NAMALWA (cell line): Measurements from ENCODE around the gene QSOX1.

Experiments used
- DNase-seq: peaks from one replicate; pipeline ENCODE4 v3.0.0-alpha.2; 2015; ENCODE audit warnings: low spot score

Gene QSOX1

GRCh38 chr1:180145446-180145845 lies 9.2 kb upstream of the QSOX1 start:
- no peak for DNase-seq

- no peak for DNase-seq
Observed at GRCh38 chr1:180150982-180151381, 3.7 kb upstream of the QSOX1 start.

DNA sequence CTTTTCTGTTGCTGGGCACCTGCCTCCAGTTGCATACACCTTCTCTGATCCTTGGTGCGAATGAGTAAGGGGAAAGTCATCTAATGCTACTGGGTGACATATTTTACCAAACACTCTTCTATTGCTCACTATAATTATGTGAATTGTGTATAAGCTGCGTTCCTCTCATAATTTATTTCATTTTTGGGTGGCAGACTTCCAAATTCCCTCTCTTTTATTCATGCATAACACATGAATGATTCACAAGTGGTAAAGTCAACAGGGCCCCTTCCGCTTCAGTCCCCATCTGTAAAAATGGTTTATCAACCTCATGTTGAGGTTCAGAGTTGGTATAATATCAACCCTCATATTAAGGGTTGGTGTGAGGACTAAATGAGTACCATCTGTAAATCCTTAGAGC lies 3.2 kb upstream of the QSOX1 start:
- no peak for DNase-seq

DNA sequence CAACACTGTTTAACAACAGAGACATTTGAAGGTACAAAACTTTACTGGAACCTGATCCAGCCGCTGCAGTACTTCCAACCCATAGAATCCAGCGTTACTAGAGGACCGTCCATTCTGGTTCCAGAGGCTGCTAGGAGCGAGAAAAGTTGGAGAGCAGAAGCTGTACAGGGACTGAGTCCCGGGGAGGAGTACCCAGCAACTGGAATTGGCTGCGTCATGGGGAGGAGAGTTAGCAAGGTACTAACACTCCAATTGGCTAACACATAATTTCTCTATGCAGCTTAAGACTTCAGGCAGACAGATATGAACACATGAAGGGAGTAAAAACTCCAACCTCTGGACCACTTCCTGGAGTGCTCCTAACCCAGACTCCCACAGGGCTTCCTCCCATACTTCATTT lies 2.1 kb upstream of the QSOX1 start:
- DNase-seq, result no peak

- DNase-seq, result no peak
Observed at GRCh38 chr1:180153032-180153431, 1.6 kb upstream of the QSOX1 start.

DNA sequence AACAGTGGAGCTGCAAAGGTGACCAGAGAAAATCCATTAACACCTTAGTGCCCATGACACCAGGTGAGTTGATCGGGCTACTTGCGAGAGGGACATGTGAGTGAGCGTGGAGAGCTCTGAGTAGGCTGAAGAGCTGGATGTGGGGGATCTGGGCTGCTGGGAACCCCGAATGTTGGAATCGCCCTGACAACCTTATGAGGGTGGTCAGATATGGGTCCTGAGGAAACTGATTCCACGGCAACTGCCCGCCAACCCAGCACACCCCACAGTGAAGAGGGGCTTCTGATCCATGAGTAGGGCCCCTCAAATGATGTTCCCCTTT lies 705 bp upstream of the QSOX1 start:
- no peak for DNase-seq

DNA sequence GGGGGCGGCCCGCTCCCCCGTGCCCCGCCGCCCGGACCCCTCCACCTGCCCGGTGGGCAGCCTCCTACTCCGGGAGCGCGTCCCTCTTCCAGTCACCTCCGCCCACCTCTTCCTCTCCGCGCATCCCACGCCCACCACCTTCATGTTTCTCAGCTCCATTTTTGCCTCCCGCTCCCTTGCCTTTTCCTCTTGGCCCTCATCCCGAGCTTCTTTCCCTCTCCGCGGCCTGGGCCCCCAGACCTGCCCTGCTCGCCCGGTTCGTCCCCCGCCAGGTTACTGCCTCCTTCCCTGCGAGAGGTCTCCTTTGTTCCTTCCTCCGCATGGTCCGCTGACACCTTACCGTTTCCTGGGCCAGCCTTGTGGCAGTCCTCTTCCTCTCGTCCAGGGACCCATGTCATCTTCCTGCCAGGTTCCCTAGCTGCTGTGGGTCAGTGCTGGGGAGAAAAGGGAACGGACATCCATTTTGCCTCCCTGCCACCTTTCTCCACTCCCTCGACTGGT lies 563 bp downstream of the QSOX1 start:
- DNase-seq, result peak; percentile 21

DNA sequence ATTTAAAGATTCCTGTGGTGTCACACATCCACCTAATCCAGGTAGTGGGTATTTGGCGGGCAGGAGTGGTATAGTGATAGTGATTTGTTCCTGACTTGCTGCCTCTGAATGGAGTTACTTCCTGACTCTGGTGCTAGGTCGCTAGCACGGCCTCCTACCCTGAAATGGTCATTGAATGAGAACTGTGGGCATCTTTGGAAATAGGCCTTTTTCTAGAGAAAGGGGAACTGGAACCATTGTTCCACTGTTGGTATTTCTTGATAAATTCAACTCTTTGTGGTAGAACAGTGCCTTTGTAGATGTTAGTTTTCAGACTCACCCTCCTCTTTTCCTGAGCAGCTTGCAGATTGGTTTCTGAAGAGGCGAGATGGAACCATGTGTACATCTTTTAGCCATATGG lies 1.5 kb downstream of the QSOX1 start:
- no peak for DNase-seq

DNA sequence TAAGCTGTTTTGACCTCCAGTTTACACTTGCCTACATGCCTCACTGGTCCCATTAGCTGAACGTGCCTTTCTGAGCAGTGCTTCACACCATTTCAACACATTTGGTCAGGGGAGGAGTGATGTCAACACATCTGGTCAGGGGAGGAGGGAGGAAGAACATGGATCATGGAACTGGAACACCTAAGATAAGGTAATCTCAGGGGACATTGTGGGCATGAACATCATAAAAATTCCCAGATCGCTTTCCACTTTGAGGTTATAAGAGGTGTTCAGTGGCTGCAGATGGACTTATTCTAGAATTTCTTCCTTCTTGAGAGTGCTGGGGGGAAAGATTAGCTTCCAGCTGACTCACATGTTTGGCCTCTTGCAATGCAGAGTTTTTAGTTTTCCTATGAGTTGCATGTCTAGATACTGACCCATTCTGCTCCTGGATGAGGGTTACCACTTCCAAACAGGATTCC lies 2.0 kb downstream of the QSOX1 start:
- no peak for DNase-seq

DNA sequence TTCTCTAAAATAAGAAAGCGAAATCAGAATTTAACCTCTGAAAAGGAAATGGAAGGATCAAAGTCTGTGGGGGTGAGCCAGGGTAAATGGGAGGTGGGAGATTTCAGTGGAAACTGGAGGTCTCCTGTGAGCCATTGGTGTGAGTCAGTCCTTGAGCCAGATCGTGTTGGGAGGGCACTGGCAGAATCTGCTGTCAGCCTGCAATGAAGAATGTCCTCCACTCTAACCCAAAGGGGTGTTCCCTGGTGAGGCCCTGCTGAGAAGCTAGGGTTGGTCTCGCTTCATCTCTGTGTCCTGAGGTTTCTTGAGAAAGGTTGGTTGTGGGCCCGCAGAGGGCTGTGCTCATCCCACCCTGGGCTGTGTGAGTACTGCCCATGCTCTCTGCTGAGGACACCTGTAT lies 2.4 kb downstream of the QSOX1 start:
- no peak for DNase-seq

DNA sequence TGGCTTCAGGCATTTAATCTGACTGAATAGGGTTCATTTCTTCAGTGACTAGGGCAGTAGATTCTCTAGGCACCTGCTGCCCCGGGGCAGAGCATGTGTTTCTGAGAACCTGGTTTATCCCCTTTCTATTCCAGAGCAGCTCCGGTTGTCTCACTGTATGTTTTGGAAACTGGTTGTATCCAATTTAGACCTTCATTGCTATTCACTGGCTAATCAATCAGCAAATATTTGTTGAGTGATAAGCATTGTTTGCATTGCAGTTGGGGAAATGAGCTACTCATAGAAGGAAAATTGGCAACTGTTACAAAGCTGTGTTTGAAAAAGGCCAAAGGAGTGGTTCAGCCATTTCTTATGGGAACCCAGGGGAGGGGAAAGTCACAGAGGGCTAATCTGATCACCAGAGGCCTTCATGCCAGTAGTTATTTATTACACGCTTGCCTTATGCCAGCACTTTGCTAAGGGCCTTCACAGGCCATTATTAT lies 2.9 kb downstream of the QSOX1 start:
- no peak for DNase-seq

- DNase-seq, result no peak
Observed at GRCh38 chr1:180158149-180159147, 3.8 kb downstream of the QSOX1 start.

GRCh38 chr1:180160357-180160756 lies 5.7 kb downstream of the QSOX1 start:
- no peak for DNase-seq

GRCh38 chr1:180163041-180163440 lies 8.4 kb downstream of the QSOX1 start:
- DNase-seq, result no peak

- DNase-seq, result no peak
Observed at GRCh38 chr1:180165096-180165495, 10.4 kb downstream of the QSOX1 start.

DNA sequence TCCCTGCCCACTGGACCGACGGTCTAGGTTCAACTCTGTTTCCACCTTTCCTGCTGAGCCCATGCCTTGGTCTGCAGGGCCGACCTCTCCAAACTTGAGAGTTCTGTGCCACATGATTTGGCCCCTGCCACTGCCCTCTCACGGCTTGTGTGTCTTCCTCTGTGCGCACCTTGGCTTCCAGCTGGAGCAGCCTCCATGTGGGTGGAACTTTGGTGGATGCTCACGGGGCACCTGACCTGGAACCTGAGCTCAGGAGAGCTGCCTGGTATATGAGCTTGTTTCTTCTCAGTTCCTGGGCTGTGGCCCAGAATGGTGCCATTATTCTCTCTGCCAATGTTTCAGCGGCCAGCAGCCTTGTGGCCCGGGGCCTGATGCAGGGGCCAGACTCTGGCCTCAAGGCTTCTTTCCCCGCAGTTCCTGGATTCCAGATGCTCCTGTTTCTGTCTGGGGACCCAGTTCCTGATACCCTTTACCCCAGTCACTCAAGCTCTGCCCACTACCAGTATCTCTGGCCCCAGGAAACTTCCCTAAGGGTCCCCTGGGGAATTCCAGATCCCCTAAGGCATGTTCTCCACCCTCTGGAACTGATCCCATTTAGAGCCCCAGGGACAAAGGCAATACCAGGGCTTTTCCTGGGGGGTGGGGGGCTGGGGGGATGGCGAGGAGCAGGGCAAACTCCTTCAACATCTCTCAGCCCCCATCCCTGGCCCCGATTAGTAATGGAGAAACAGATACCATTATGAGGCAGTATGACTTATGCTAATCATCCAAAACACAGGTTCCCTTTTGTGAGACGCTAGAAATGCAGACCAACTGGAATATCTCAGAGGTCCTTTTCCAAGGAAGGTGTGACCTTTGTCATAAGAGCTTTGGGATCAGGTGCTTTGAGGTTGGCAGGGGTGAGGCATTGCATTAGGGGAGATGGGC lies 11.1 kb downstream of the QSOX1 start:
- DNase-seq, result no peak

GRCh38 chr1:180166436-180166800 lies 11.7 kb downstream of the QSOX1 start:
- DNase-seq, result no peak

GRCh38 chr1:180167021-180167701 lies 12.5 kb downstream of the QSOX1 start:
- no peak for DNase-seq

GRCh38 chr1:180167721-180168467 lies 13.2 kb downstream of the QSOX1 start:
- DNase-seq, result no peak

GRCh38 chr1:180168786-180169639 lies 14.3 kb downstream of the QSOX1 start:
- DNase-seq, result peak; percentile 51
